Effector memory CD8-positive, alpha-beta T cell (primary cell): ENCODE data around the gene TIE1.

Experiments used
- ATAC-seq: fragments of 150-1000 bp; cut with Tn5 transposase; replicated peaks from 2 replicates; pipeline ENCODE4 v1.10.0; 2021; ENCODE audit warnings: mild to moderate bottlenecking, moderate library complexity
- DNase-seq, 3 experiments: peaks; one replicate each; pipeline ENCODE4 v3.0.0; 2021
- H3K27ac Mint-ChIP-seq, 2 donors: one replicate each; pipeline ENCODE4 v1.8.0; 2022; ENCODE audit warnings: mild to moderate bottlenecking in 2 of 2, mixed read lengths in 2 of 2, moderate library complexity in 2 of 2
- H3K27me3 Mint-ChIP-seq, 2 donors: one replicate each; pipeline ENCODE4 v1.8.0; 2022; ENCODE audit warnings: mixed read lengths in 2 of 2
- H3K36me3 Mint-ChIP-seq: one replicate; pipeline ENCODE4 v1.8.0; 2022; ENCODE audit warnings: mild to moderate bottlenecking, moderate library complexity, mixed read lengths; ENCODE audit not compliant: insufficient read depth
- H3K4me1 Mint-ChIP-seq, 2 donors: one replicate each; pipeline ENCODE4 v1.8.0; 2022; ENCODE audit warnings: low read depth in 2 of 2, mixed read lengths in 2 of 2
- H3K4me3 Mint-ChIP-seq, 2 donors: one replicate each; pipeline ENCODE4 v1.8.0; 2022; ENCODE audit warnings: mild to moderate bottlenecking in 2 of 2, mixed read lengths in 2 of 2, moderate library complexity in 2 of 2
- H3K9me3 Mint-ChIP-seq, 2 donors: one replicate each; pipeline ENCODE4 v1.8.0; 2022; ENCODE audit warnings: mixed read lengths in 2 of 2
- total RNA-seq, 9 experiments: gene quantifications; one replicate each; lab custom pipeline; 2026; lab: John Stamatoyannopoulos, UW

Gene TIE1
- 0 to 1.3 (median 0) reads per million in 9 experiments for total RNA-seq

- Mint-ChIP-seq H3K27me3 (peaks cover 6 to 20% of the 10 kb centered on the region in 2 donors), H3K4me1 (peaks cover 1 to 4% of the 10 kb centered on the region in 2 donors), H3K27ac (no peak within 1 kb of the TSS), H3K9me3 (no peaks in the 10 kb centered on the region), H3K4me3 (no peak within 1 kb of the TSS), H3K36me3 (peaks cover 3% of the 10 kb centered on the region)
- DNase-seq (no peak), ATAC-seq (no peak)
These were observed at the start of gene TIE1 for GRCh38 chr1:43300378-43301094. Gene TIE1 (plus strand): TSS chr1:43300982. CDS start chr1:43301072, 90 bp downstream.

DNA sequence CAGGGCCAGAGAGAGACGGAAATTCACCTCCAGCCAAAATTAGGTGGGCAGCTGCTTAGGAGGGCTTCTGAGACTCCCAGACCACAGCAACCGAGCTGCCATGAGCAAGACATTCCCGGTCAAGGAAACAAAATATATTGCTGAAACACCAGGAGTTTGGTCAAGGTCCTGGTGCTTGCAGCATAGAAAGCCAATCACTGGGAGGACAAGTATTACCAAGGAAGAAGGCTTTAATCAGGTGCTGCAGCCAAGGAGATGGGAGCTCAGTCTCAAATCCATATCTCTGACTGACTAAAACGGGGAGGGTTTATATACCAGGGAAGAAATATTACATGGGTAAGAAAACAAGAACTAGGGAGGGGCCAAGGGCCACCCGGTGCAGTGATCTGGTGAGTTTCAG is 49.8 kb upstream of the TIE1 start:
- Mint-ChIP-seq H3K4me1 (no peaks in the 10 kb centered on the region), H3K36me3 (no peaks in the 10 kb centered on the region), H3K4me3 (no peak overlapping the region), H3K27me3 (peaks cover 28 to 54% of the 10 kb centered on the region in 2 donors), H3K27ac (no peak overlapping the region), H3K9me3 (no peaks in the 10 kb centered on the region)
- DNase-seq = no peak
- ATAC-seq = no peak

- no peak for DNase-seq
- no peak for ATAC-seq
- Mint-ChIP-seq H3K27me3 (peaks cover 26 to 55% of the 10 kb centered on the region in 2 donors), H3K4me1 (no peaks in the 10 kb centered on the region), H3K27ac (no peak overlapping the region), H3K4me3 (no peak overlapping the region), H3K9me3 (no peaks in the 10 kb centered on the region), H3K36me3 (peaks cover 3% of the 10 kb centered on the region)
These were observed 48.6 kb upstream of the TIE1 start for GRCh38 chr1:43252225-43252624.

- H3K4me3 Mint-ChIP-seq = no peak overlapping the region
- H3K9me3 Mint-ChIP-seq = no peaks in the 10 kb centered on the region
- ATAC-seq (no peak), DNase-seq (no peak)
- peaks cover 30 to 59% of the 10 kb centered on the region in 2 donors for H3K27me3 Mint-ChIP-seq
- no peaks in the 10 kb centered on the region for H3K4me1 Mint-ChIP-seq
- H3K36me3 Mint-ChIP-seq = peaks cover 3% of the 10 kb centered on the region
- no peak overlapping the region for H3K27ac Mint-ChIP-seq
These were observed 47.6 kb upstream of the TIE1 start for GRCh38 chr1:43253173-43253572.

DNA sequence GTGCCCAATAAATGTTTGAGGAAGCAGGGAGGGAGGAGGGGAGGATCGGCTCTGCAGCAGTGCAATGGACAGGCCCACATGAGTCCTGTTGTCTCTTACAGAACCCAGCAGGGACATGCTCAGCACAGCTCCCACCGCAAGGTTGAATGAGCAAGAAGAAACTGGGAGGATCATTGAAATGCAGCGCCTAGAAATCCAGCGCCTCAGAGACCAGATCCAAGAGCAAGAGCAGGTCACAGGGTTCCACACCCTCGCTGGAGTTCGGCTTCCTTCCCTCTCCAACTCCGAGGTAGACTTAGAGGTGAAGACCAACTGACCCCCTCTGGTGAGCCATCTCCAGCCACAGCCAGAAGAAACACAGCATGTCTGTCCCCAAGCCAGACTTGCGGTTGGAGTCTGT is 46.9 kb upstream of the TIE1 start:
- Mint-ChIP-seq H3K4me3 (no peak overlapping the region), H3K27me3 (peaks cover 30 to 62% of the 10 kb centered on the region in 2 donors), H3K27ac (no peak overlapping the region), H3K4me1 (no peaks in the 10 kb centered on the region), H3K9me3 (no peaks in the 10 kb centered on the region), H3K36me3 (peaks cover 3% of the 10 kb centered on the region)
- ATAC-seq = no peak
- no peak for DNase-seq

- no peaks in the 10 kb centered on the region for H3K4me1 Mint-ChIP-seq
- ATAC-seq (no peak), DNase-seq (no peak)
- peaks cover 24 to 58% of the 10 kb centered on the region in 2 donors for H3K27me3 Mint-ChIP-seq
- H3K4me3 Mint-ChIP-seq = no peak overlapping the region
- H3K9me3 Mint-ChIP-seq = no peaks in the 10 kb centered on the region
- H3K27ac Mint-ChIP-seq = no peak overlapping the region
- peaks cover 3% of the 10 kb centered on the region for H3K36me3 Mint-ChIP-seq
These were observed 45.2 kb upstream of the TIE1 start for GRCh38 chr1:43255438-43256210.

DNA sequence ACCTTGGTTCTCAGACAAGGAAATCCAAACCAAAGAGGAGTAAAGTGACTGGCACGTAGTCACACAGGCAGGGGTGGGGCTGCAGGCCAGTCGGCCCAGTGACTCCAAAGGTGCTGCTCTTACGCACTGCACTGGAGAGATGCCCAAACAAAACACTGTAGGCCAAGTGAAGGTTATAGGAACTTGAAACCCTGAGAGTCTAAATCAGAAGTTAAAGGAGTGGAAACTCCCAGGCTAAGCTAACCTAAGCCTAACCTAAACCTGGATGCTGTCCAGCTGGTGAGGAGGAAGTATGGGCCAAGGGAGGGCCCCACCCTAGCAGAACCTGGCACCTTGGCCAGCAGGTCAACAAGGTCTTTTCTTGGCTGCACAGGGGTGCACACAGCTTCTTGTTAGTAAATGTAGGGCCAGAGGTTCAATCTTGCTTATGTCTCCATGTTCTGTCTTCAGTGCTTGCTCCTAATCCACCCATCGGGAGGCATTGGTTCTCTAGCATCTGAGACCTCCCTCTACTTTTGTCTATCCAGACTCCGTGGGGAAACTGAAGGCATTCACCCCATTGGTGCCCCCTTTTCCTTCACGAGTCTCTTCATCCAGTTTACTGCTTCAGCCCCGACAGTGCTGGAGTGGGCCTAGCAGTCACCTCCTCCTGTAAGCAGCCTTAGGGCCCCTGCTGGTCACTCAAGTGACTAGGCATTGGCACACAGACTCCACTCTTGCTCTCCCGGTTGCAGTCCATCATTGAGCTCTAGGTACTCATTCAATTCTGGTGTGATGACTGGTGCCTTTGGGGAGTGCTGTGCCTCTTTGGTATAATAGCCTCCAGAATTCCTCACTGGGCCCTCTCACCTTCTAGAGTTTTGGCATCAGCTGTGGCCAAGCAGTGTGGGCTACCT is 43.9 kb upstream of the TIE1 start:
- no peaks in the 10 kb centered on the region for H3K4me1 Mint-ChIP-seq
- H3K27ac Mint-ChIP-seq = no peak overlapping the region

GRCh38 chr1:43258370-43258769 is 42.4 kb upstream of the TIE1 start:
- H3K4me1 Mint-ChIP-seq = no peaks in the 10 kb centered on the region
- DNase-seq = no peak
- no peak overlapping the region for H3K27ac Mint-ChIP-seq
- ATAC-seq = no peak
- no peaks in the 10 kb centered on the region for H3K9me3 Mint-ChIP-seq
- H3K27me3 Mint-ChIP-seq = peaks cover 7 to 40% of the 10 kb centered on the region in 2 donors
- peaks cover 3% of the 10 kb centered on the region for H3K36me3 Mint-ChIP-seq
- H3K4me3 Mint-ChIP-seq = no peak overlapping the region

More for the DNA sequence above, 43.9 kb upstream of the TIE1 start:
- H3K36me3 Mint-ChIP-seq = peaks cover 3% of the 10 kb centered on the region
- no peak for ATAC-seq
- H3K9me3 Mint-ChIP-seq = no peaks in the 10 kb centered on the region
- H3K27me3 Mint-ChIP-seq = peaks cover 16 to 50% of the 10 kb centered on the region in 2 donors
- no peak for DNase-seq
- H3K4me3 Mint-ChIP-seq = no peak overlapping the region

DNA sequence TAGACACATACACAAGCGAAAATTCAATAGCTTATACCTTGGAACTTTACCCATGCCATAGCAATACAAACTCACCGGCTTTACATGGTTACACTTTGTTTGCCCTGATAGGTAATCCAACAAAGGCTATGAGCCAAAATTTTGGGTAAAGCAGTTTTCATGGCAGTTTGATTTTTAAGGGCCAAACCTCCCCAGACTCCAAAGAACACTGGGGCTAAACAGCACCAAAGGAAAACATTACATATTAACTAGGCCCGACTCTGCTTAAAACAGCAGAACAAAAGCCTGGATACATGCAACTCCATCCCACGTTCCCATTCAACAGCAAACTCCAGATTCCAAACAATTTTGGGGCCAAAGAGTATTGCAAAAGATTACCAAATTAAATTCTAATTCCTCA is 35.4 kb upstream of the TIE1 start:
- Mint-ChIP-seq H3K9me3 (no peaks in the 10 kb centered on the region), H3K36me3 (no peaks in the 10 kb centered on the region), H3K4me1 (peaks cover 4 to 6% of the 10 kb centered on the region in 2 donors), H3K27me3 (peaks cover 25 to 33% of the 10 kb centered on the region in 2 donors), H3K27ac (no peak overlapping the region), H3K4me3 (no peak overlapping the region)
- ATAC-seq (no peak), DNase-seq (no peak)

- no peaks in the 10 kb centered on the region for H3K36me3 Mint-ChIP-seq
- ATAC-seq (no peak), DNase-seq (no peak)
- H3K4me1 Mint-ChIP-seq = peaks cover 11 to 16% of the 10 kb centered on the region in 2 donors
- H3K27me3 Mint-ChIP-seq = peaks cover 39 to 47% of the 10 kb centered on the region in 2 donors
- H3K4me3 Mint-ChIP-seq = no peak overlapping the region
- no peak overlapping the region for H3K27ac Mint-ChIP-seq
- H3K9me3 Mint-ChIP-seq = no peaks in the 10 kb centered on the region
These were observed 33.9 kb upstream of the TIE1 start for GRCh38 chr1:43266881-43267280.

GRCh38 chr1:43267291-43267805 is 33.4 kb upstream of the TIE1 start:
- Mint-ChIP-seq H3K27me3 (peaks cover 43 to 52% of the 10 kb centered on the region in 2 donors), H3K4me1 (peaks cover 11 to 16% of the 10 kb centered on the region in 2 donors), H3K36me3 (no peaks in the 10 kb centered on the region), H3K4me3 (no peak overlapping the region), H3K9me3 (no peaks in the 10 kb centered on the region), H3K27ac (no peak overlapping the region)
- no peak for ATAC-seq
- DNase-seq = no peak

GRCh38 chr1:43267818-43268425 is 32.9 kb upstream of the TIE1 start:
- H3K36me3 Mint-ChIP-seq = no peaks in the 10 kb centered on the region
- ATAC-seq (no peak), DNase-seq (no peak)
- no peak overlapping the region for H3K27ac Mint-ChIP-seq
- peaks cover 43 to 53% of the 10 kb centered on the region in 2 donors for H3K27me3 Mint-ChIP-seq
- no peaks in the 10 kb centered on the region for H3K9me3 Mint-ChIP-seq
- no peak overlapping the region for H3K4me3 Mint-ChIP-seq
- peaks cover 11 to 16% of the 10 kb centered on the region in 2 donors for H3K4me1 Mint-ChIP-seq
